Measurements from ENCODE around the gene BMP6.

- TF ChIP-seq CTCF (IDR thresholded peaks at IDR 0.05) (no peak), ZFX (IDR thresholded peaks at IDR 0.05; ENCODE audit: borderline replicate concordance) (no peak)
Measured at GRCh38 chr6:7802662-7803061, 76.8 kb downstream of the BMP6 start.

All from 22Rv1 (cell line).